Mucosa of descending colon (tissue), 3 donors: ENCODE data around the gene NOSIP. TPM values are rescaled to one million over a fixed set of nuclear protein-coding genes. Genes with fewer than 3 reads are reported as not detected.

ENCODE experiments used
- ATAC-seq: fragments of 200-7000 bp; cut with Tn5 transposase; one replicate; pipeline ENCODE4 v1.9.1; 2020; ENCODE audit warnings: mild to moderate bottlenecking, moderate library complexity
- DNase-seq, 3 donors: peaks; one replicate each; pipeline ENCODE4 v3.0.0-alpha.2; 2020
- H3K36me3 ChIP-seq: fragments of 200-600 bp; one replicate; pipeline ENCODE4 v1.8.0; 2021; ENCODE audit warnings: low read depth, mild to moderate bottlenecking
- H3K4me1 ChIP-seq: fragments of 200-600 bp; one replicate; pipeline ENCODE4 v1.8.0; 2021; ENCODE audit warnings: low read depth, mild to moderate bottlenecking
- H3K4me3 ChIP-seq: fragments of 200-600 bp; one replicate; pipeline ENCODE4 v1.8.0; 2021; ENCODE audit warnings: mild to moderate bottlenecking
- H3K9me3 ChIP-seq: fragments of 200-600 bp; one replicate; pipeline ENCODE4 v1.8.0; 2021; ENCODE audit warnings: mild to moderate bottlenecking
- CTCF ChIP-seq: fragments of 200-600 bp; IDR thresholded peaks from one replicate; pipeline ENCODE4 v1.8.0; 2022; ENCODE audit warnings: antibody characterized with exemption, mild to moderate bottlenecking
- intact Hi-C, 2 donors: fragments of 100-400 bp; cut with DNase I in 1 of 2; cut with micrococcal nuclease in 1 of 2; formaldehyde crosslinking; loops; one replicate each; pipeline versions ENCODE4 v1.11.0 to v1.11.1; 2022; cut with DNase I, micrococcal nuclease
- total RNA-seq, 3 donors: library from RNA; stranded (reverse); fragmentation: NEBNext Ultra II Directional in 2 of 3; extraction: Animal tissue kit (Norgen Biotek cat#: 25700) in 2 of 3; gene quantifications; one replicate each; pipeline versions ENCODE4 v1.2.1 to v1.2.4, GENCODE V29; 2021 to 2023
- donor health status: DM: no; HTN: no; CAD: no; lungs with moderate emphysema.
- donor health status: DM: no; HTN: no; CAD: no.
- donor health status: DM: no; HTN: yes; CAD: no.

Gene NOSIP
- total RNA-seq, 3 donors from 2014 or later: 59.2 to 72.5 (median 66.3) TPM

GRCh38 chr19:49597703-49597974 lies 17.3 kb upstream of the NOSIP start:
- H3K4me1 ChIP-seq: peaks cover 10% of the 10 kb centered on the region
- peaks cover 6% of the 10 kb centered on the region for H3K36me3 ChIP-seq
- H3K9me3 ChIP-seq: no peaks in the 10 kb centered on the region
- DNase-seq (no peak), ATAC-seq (no peak)
- intact Hi-C loops: no loop called here
- TF ChIP-seq CTCF: no peak
- H3K4me3 ChIP-seq: no peak overlapping the region

- no peak for TF ChIP-seq CTCF
- H3K4me3 ChIP-seq: no peak overlapping the region
- no peak for ATAC-seq
- DNase-seq: no peak
- intact Hi-C loops: no loop called here
- H3K36me3 ChIP-seq: peaks cover 6% of the 10 kb centered on the region
- no peaks in the 10 kb centered on the region for H3K9me3 ChIP-seq
- H3K4me1 ChIP-seq: peaks cover 10% of the 10 kb centered on the region
Measured at GRCh38 chr19:49596954-49597702, 16.8 kb upstream of the NOSIP start.

- intact Hi-C loops: no loop called here
- peaks cover 6% of the 10 kb centered on the region for H3K36me3 ChIP-seq
- H3K4me3 ChIP-seq: no peak overlapping the region
- no peak for ATAC-seq
- peak in 1 of 3 donors; percentile 35 for DNase-seq
- H3K9me3 ChIP-seq: no peaks in the 10 kb centered on the region
- H3K4me1 ChIP-seq: peaks cover 10% of the 10 kb centered on the region
- no peak for TF ChIP-seq CTCF
Measured at GRCh38 chr19:49596407-49596806, 16.1 kb upstream of the NOSIP start.

- Histone ChIP-seq H3K36me3 (peaks cover 6% of the 10 kb centered on the region), H3K9me3 (no peaks in the 10 kb centered on the region), H3K4me3 (no peak overlapping the region), H3K4me1 (peaks cover 10% of the 10 kb centered on the region)
- no peak for TF ChIP-seq CTCF
- DNase-seq: no peak
- no peak for ATAC-seq
- intact Hi-C loops: no loop called here
Measured at GRCh38 chr19:49595819-49596404, 15.6 kb upstream of the NOSIP start.

- Histone ChIP-seq H3K9me3 (no peaks in the 10 kb centered on the region), H3K4me3 (no peak overlapping the region), H3K4me1 (peaks cover 10% of the 10 kb centered on the region), H3K36me3 (peaks cover 6% of the 10 kb centered on the region)
- TF ChIP-seq CTCF: no peak
- intact Hi-C loops: no loop called here
- DNase-seq: peak in 1 of 3 donors; percentile 40
- ATAC-seq: no peak
Measured at GRCh38 chr19:49594993-49595818, 14.8 kb upstream of the NOSIP start.
